ENCODE data around the gene AIG1.

DNA sequence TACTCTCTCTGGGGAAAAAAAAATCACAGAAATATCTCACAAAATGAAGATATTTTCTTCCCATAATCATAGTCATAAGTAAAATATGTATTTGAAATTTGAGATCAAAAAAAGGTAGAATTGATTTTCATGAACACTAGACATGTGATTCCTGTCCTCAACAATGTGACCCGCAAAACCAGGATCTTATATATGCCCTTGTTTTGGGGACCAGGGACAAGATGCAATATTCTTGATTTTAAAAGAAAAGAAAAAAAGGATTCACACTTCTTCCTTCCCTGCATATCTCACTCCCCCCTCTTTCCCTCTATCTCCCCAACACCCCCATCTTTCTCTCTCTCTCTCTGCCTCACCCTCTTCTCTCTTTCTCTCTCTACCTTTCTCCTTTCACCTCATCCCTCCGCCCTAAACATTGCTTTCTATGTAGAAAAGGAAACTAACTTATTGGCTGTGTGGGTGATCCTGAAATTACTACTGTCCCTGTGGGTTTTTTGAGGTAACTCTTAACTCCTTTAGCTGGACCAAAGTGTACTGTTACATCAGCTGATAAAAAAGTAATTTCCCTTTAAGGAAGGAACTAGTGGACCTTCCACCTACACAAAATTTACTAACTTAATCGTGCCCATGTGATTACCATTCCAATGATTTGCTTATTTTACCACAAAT is 85.6 kb downstream of the AIG1 start:
- TF ChIP-seq FOXK2 (IDR thresholded peaks at IDR 0.05) (no peak), LEF1 (IDR thresholded peaks at IDR 0.05; ENCODE audit: borderline replicate concordance) (no peak), ELF4 (IDR thresholded peaks at IDR 0.05) (no peak), BHLHE40 (IDR thresholded peaks at IDR 0.05; ENCODE audit: borderline replicate concordance) (no peak)
- TF ChIP-seq, protein P1, sequence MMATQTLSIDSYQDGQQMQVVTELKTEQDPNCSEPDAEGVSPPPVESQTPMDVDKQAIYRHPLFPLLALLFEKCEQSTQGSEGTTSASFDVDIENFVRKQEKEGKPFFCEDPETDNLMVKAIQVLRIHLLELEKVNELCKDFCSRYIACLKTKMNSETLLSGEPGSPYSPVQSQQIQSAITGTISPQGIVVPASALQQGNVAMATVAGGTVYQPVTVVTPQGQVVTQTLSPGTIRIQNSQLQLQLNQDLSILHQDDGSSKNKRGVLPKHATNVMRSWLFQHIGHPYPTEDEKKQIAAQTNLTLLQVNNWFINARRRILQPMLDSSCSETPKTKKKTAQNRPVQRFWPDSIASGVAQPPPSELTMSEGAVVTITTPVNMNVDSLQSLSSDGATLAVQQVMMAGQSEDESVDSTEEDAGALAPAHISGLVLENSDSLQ (IDR thresholded peaks at IDR 0.05): no peak
